K562 (cell line): ENCODE results near the gene MFSD11. TPM values are rescaled to one million over a fixed set of nuclear protein-coding genes. Genes with fewer than 3 reads are reported as not detected.

Experiments used
- BHLHE40 ChIP-seq: IDR thresholded peaks from 2 replicates; pipeline ENCODE4 v1.6.1; 2011; ENCODE audit warnings: low read length, improper control_type of control experiment
- CXXC5 ChIP-seq: fragments of 250-450 bp; sonication (Bioruptor Pico); IDR thresholded peaks from 2 replicates; pipeline ENCODE4 v1.8.0; 2022; ENCODE audit warnings: inconsistent platforms, mild to moderate bottlenecking, moderate library complexity
- E2F8 ChIP-seq: fragments of 450-650 bp; IDR thresholded peaks from 2 replicates; pipeline ENCODE4 v1.7.1; 2018; ENCODE audit warnings: mild to moderate bottlenecking, low read depth; ENCODE audit not compliant: partially characterized antibody
- JUN ChIP-seq, 2 experiments: sonication (generic) in 1 of 2; formaldehyde crosslinking in 1 of 2; IDR thresholded peaks; 2 replicates each; pipeline versions ENCODE4 v1.6.1 to v1.8.0; 2012 to 2022; ENCODE audit warnings: borderline replicate concordance in 2 of 2, mild to moderate bottlenecking in 2 of 2, improper control_type of control experiment in 1 of 2, low read depth in 1 of 2, low read length in 1 of 2, missing genetic modification reagents in 1 of 2
- L3MBTL2 ChIP-seq: fragments of 450-650 bp; IDR thresholded peaks from 2 replicates; pipeline ENCODE4 v1.6.1; 2016; ENCODE audit warnings: mild to moderate bottlenecking, moderate library complexity
- MAX ChIP-seq: sonication (generic); formaldehyde crosslinking; IDR thresholded peaks from 2 replicates; pipeline ENCODE4 v1.9.0; 2022; ENCODE audit warnings: mild to moderate bottlenecking, missing genetic modification reagents
- MBD1 ChIP-seq: fragments of 250-450 bp; sonication (Bioruptor Pico); IDR thresholded peaks from 2 replicates; pipeline ENCODE4 v1.8.0; 2022; ENCODE audit warnings: inconsistent platforms
- MECOM ChIP-seq: fragments of 250-450 bp; sonication (Bioruptor Pico); IDR thresholded peaks from 2 replicates; pipeline ENCODE4 v1.8.0; 2022; ENCODE audit warnings: inconsistent platforms
- NFE2 ChIP-seq: IDR thresholded peaks from 2 replicates; pipeline ENCODE4 v1.6.1; 2014; ENCODE audit warnings: antibody characterized with exemption, low read depth
- PHF21A ChIP-seq: fragments of 450-650 bp; IDR thresholded peaks from 2 replicates; pipeline ENCODE4 v1.6.1; 2017; ENCODE audit warnings: low read depth, borderline replicate concordance
- RAD51 ChIP-seq: fragments of 450-650 bp; IDR thresholded peaks from 2 replicates; pipeline ENCODE4 v1.7.1; 2016; ENCODE audit warnings: low read depth, mild to moderate bottlenecking, borderline replicate concordance
- RCOR1 ChIP-seq, 2 experiments: IDR thresholded peaks; 2 replicates each; pipeline ENCODE4 v1.6.1; 2012; ENCODE audit warnings: low read depth in 2 of 2, low read length in 2 of 2, borderline replicate concordance in 1 of 2, improper control_type of control experiment in 1 of 2
- SMARCE1 ChIP-seq: fragments of 450-650 bp; IDR thresholded peaks from 2 replicates; pipeline ENCODE4 v1.7.1; 2016; ENCODE audit warnings: mild to moderate bottlenecking
- SRSF9 ChIP-seq: fragments of 200-400 bp; formaldehyde crosslinking; IDR thresholded peaks from 2 replicates; pipeline ENCODE4 v1.6.1; 2017; ENCODE audit warnings: low read depth, low read length, borderline replicate concordance
- USF1 ChIP-seq: sonication (generic); formaldehyde crosslinking; IDR thresholded peaks from 2 replicates; pipeline ENCODE4 v1.9.0; 2022; ENCODE audit warnings: mild to moderate bottlenecking, missing genetic modification reagents
- USF2 ChIP-seq: sonication (generic); formaldehyde crosslinking; IDR thresholded peaks from 2 replicates; pipeline ENCODE4 v1.5.0; 2020; ENCODE audit warnings: missing genetic modification reagents
- ZBTB2 ChIP-seq: fragments of 450-650 bp; IDR thresholded peaks from 2 replicates; pipeline ENCODE4 v1.6.1; 2016; ENCODE audit warnings: antibody characterized with exemption
- ZFX ChIP-seq: sonication (generic); formaldehyde crosslinking; IDR thresholded peaks from 2 replicates; pipeline ENCODE4 v1.8.0; 2022; ENCODE audit warnings: mild to moderate bottlenecking, missing genetic modification reagents, moderate library complexity
- ZNF77 ChIP-seq: fragments of 250-450 bp; sonication (Bioruptor Pico); IDR thresholded peaks from 2 replicates; pipeline ENCODE4 v1.5.0; 2020
- polyA plus RNA-seq, 8 experiments: library from polyadenylated mRNA; depleted of rRNA in 4 of 8; stranded (reverse) in 5 of 8; unstranded in 3 of 8; fragments of >200 nt; fragmentation: Nextera tagmentation in 2 of 8; fragmentation: Illumina TruSeq in 1 of 8; extraction: Ambion mirVana in 2 of 8; extraction: Trizol in 1 of 8; gene quantifications; 2 replicates each; pipeline versions ENCODE4 v1.2.1 to v1.2.3, GENCODE V29; 2011 to 2014; ENCODE audit warnings: inconsistent platforms in 1 of 8, missing spikeins in 1 of 8
- total RNA-seq, 7 experiments: library from RNA; depleted of rRNA in 6 of 7; stranded (reverse); fragments of >200 nt in 6 of 7; fragmentation: Illumina TruSeq in 2 of 7; extraction: Trizol in 2 of 7; gene quantifications; 2 replicates each; pipeline versions ENCODE4 v1.2.1 to v1.2.3, GENCODE V29; 2011 to 2021; ENCODE audit warnings: low replicate concordance in 1 of 7

Gene MFSD11
- total and polyA plus RNA-seq, 9 of the 15 experiments (the other 6 are each of a cell fraction or from before 2014, with no cell fraction given), result 14.4 to 24.5 (median 19.9) TPM

- no peak for TF ChIP-seq E2F8
- TF ChIP-seq SMARCE1, result 0 out of 2 replicates have a peak, but pooled peaks have one; percentile 18
- TF ChIP-seq ZBTB2, result no peak
- TF ChIP-seq BHLHE40, result peak; percentile 66
- TF ChIP-seq RCOR1 (IDR thresholded peaks at IDR 0.05; ENCODE audit: borderline replicate concordance in 1 of 2, low read depth in 2 of 2, low read length in 2 of 2), result peak in 1 of 2 experiments; percentile 12; a peak in 1 of 4 replicates
- no peak for TF ChIP-seq ZNF77
- TF ChIP-seq MAX (CRISPR knock-in tag), result 0 out of 2 replicates have a peak, but pooled peaks have one; percentile 28
- peak; percentile 60; the same call in 1 of the 2 replicates for TF ChIP-seq MECOM (CRISPR knock-in tag)
- peak; percentile 66 for TF ChIP-seq RAD51
- peak; percentile 47; the same call in 1 of the 2 replicates for TF ChIP-seq L3MBTL2
- TF ChIP-seq JUN (IDR thresholded peaks at IDR 0.05; ENCODE audit: borderline replicate concordance, low read depth, low read length), result no peak
- no peak for TF ChIP-seq JUN (CRISPR knock-in tag; IDR thresholded peaks at IDR 0.05; ENCODE audit: borderline replicate concordance)
- no peak for TF ChIP-seq SRSF9
- no peak for TF ChIP-seq ZFX (CRISPR knock-in tag)
- TF ChIP-seq MBD1 (CRISPR knock-in tag), result no peak
- TF ChIP-seq NFE2, result peak; percentile 60
- peak; percentile 75 for TF ChIP-seq USF2 (CRISPR knock-in tag)
- no peak for TF ChIP-seq PHF21A
- peak; percentile 43; the same call in 1 of the 2 replicates for TF ChIP-seq CXXC5 (CRISPR knock-in tag)
- TF ChIP-seq USF1 (CRISPR knock-in tag), result peak; percentile 77
These were observed 48.1 kb upstream of the MFSD11 start (continued) for GRCh38 chr17:76689859-76690258.
